ENCODE data around the gene FBXO31. TPM values are rescaled to one million over a fixed set of nuclear protein-coding genes. Genes with fewer than 3 reads are reported as not detected.
A peak's percentile ranks its signal among the peaks of the same experiment; 100 is the strongest.

The FBXO31 gene
- 10 to 100 TPM; 45.8 to 52.7 TPM for total RNA-seq
- polyA plus RNA-seq = 10 to 100 TPM; 15.4 to 36.4 (median 23.3) TPM
- 37.9 to 82.9 (median 65.1) reads per million in 6 experiments for total RNA-seq

GRCh38 chr16:87383505-87384161 lies at the start of gene FBXO31:
TSS of gene FBXO31 (minus strand) at chr16:87383776. CDS start at chr16:87383744, 32 bp downstream.
- peak; percentile 80 to 96 (median 92) for DNase-seq
- H3K27me3 Mint-ChIP-seq = peaks cover 0 to 3% (median 0%) of the 10 kb centered on the region in 5 donors
- H3K36me3 Mint-ChIP-seq = peaks cover 0 to 11% (median 7%) of the 10 kb centered on the region in 3 donors
- ATAC-seq = peak; percentile 66 to 69
- H3K9me3 Mint-ChIP-seq = peaks cover 0 to 4% (median 0%) of the 10 kb centered on the region in 9 donors
- H3K4me1 Mint-ChIP-seq = peaks cover 26 to 69% (median 57%) of the 10 kb centered on the region in 4 donors
- H3K4me3 Mint-ChIP-seq = peak within 1 kb of the TSS; percentile 81 to 96 (median 92)
- POLR2A ChIA-PET = interaction anchor here (0.6 to 4.3 kb wide), 14 partner anchors 10 to 567 kb away, joined by 3 to 50 read pairs (median 4); partner anchors contain the start of genes BANP, C16orf95, KLHDC4 and MAP1LC3B
- H3K27ac Mint-ChIP-seq = peak within 1 kb of the TSS; percentile 91 to 100 (median 96)

GRCh38 chr16:87432330-87432915 lies 48.8 kb upstream of the FBXO31 start:
- Mint-ChIP-seq H3K36me3 (peaks cover 0 to 57% (median 12%) of the 10 kb centered on the region in 3 donors), H3K27me3 (no peaks in the 10 kb centered on the region), H3K27ac (peak overlapping the region in 1 of 10 donors; percentile 43), H3K9me3 (no peaks in the 10 kb centered on the region), H3K4me3 (no peak overlapping the region), H3K4me1 (peaks cover 10 to 25% (median 22%) of the 10 kb centered on the region in 4 donors)
- POLR2A ChIA-PET = no interaction called here
- no peak for DNase-seq
- ATAC-seq = no peak

DNA sequence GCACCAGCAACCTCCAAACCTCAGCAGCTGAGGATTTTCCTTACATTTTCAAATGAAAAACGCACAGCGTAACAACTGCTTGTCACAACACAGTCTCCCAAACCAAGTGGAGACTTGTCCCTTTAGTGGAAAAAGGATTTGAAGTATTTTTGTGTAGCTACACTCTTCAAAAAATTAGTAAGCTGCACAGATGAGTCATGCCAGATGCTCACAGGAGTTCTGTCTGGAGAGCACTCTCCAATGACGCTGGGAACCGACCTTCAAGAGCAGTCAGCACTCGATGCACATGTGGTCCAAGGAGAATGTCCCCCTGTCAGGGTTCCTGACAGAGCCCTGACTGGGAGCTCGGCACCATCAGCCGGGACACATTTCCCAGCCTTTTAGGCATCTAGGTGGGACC lies 48.4 kb upstream of the FBXO31 start:
- H3K4me1 Mint-ChIP-seq = peaks cover 8 to 24% (median 21%) of the 10 kb centered on the region in 4 donors
- H3K27me3 Mint-ChIP-seq = no peaks in the 10 kb centered on the region
- no peak overlapping the region for H3K4me3 Mint-ChIP-seq
- H3K9me3 Mint-ChIP-seq = no peaks in the 10 kb centered on the region
- POLR2A ChIA-PET = interaction anchor here (0.7 kb wide), 1 partner anchor 12 kb away, joined by 6 read pairs; no protein-coding TSS in a partner anchor
- no peak overlapping the region for H3K27ac Mint-ChIP-seq
- peaks cover 0 to 62% (median 12%) of the 10 kb centered on the region in 3 donors for H3K36me3 Mint-ChIP-seq
- ATAC-seq (no peak), DNase-seq (no peak)

DNA sequence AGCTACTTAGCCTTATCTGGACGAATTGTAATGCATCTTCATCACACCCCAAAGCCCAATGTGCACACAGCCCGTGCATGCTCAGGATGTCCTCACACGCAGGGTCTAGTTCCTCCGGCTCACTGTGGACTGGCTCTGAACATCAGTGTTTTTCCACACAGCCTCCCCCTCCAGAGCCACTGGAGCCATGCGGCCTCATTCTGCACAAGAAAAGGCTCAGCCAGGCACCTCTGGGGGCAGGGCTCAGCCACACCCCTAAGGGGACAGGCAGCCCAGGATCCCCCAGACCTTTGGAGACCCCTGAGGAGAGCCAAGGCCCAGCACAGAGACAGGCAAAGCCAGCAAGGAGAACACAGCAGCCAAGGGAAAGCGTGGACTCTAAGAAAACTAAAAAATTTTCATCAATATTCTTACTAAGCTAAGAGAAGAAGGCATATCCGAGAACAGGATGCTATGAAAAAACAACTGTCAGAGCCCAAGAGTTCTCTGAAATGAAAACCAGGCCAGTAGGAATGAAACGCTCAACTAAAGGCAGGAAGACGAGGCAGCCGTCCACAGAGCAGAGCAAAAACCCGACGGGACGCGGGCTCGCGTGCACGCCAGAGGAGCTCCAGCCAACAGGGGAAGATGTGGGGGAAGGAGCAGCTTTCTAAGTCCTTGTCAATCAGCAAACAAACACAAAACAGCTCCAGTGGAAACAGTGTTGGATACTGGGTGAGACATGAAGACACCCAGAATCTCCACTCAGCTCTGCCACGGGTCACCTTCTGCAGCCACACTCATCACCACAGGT lies 43.0 kb upstream of the FBXO31 start:
- Mint-ChIP-seq H3K9me3 (no peaks in the 10 kb centered on the region), H3K36me3 (peaks cover 5 to 86% (median 24%) of the 10 kb centered on the region in 3 donors), H3K27me3 (no peaks in the 10 kb centered on the region), H3K27ac (peak overlapping the region in 4 of 10 donors; percentile 11 to 71 (median 62)), H3K4me1 (peaks cover 0 to 11% (median 9%) of the 10 kb centered on the region in 4 donors), H3K4me3 (no peak overlapping the region)
- no peak for DNase-seq
- no peak for ATAC-seq
- POLR2A ChIA-PET = no interaction called here

- POLR2A ChIA-PET = no interaction called here
- Mint-ChIP-seq H3K36me3 (peaks cover 5 to 82% (median 21%) of the 10 kb centered on the region in 3 donors), H3K4me1 (peaks cover 0 to 11% (median 9%) of the 10 kb centered on the region in 4 donors), H3K27me3 (no peaks in the 10 kb centered on the region), H3K9me3 (no peaks in the 10 kb centered on the region), H3K4me3 (no peak overlapping the region), H3K27ac (peak overlapping the region in 2 of 10 donors; percentile 6 to 65)
- ATAC-seq = no peak
- no peak for DNase-seq
Observed at GRCh38 chr16:87425941-87426340, 42.4 kb upstream of the FBXO31 start.

GRCh38 chr16:87424266-87424665 lies 40.7 kb upstream of the FBXO31 start:
- no peaks in the 10 kb centered on the region for H3K27me3 Mint-ChIP-seq
- H3K4me1 Mint-ChIP-seq = peaks cover 0 to 11% (median 9%) of the 10 kb centered on the region in 4 donors
- no peak for DNase-seq
- no peak overlapping the region for H3K27ac Mint-ChIP-seq
- POLR2A ChIA-PET = no interaction called here
- ATAC-seq = no peak
- no peaks in the 10 kb centered on the region for H3K9me3 Mint-ChIP-seq
- peaks cover 5 to 84% (median 16%) of the 10 kb centered on the region in 3 donors for H3K36me3 Mint-ChIP-seq
- no peak overlapping the region for H3K4me3 Mint-ChIP-seq

GRCh38 chr16:87423429-87423828 lies 39.9 kb upstream of the FBXO31 start:
- H3K36me3 Mint-ChIP-seq = peaks cover 5 to 80% (median 14%) of the 10 kb centered on the region in 3 donors
- H3K9me3 Mint-ChIP-seq = no peaks in the 10 kb centered on the region
- H3K27ac Mint-ChIP-seq = no peak overlapping the region
- H3K4me1 Mint-ChIP-seq = peaks cover 0 to 11% (median 9%) of the 10 kb centered on the region in 4 donors
- DNase-seq = no peak
- POLR2A ChIA-PET = no interaction called here
- ATAC-seq = no peak
- H3K4me3 Mint-ChIP-seq = no peak overlapping the region
- no peaks in the 10 kb centered on the region for H3K27me3 Mint-ChIP-seq

DNA sequence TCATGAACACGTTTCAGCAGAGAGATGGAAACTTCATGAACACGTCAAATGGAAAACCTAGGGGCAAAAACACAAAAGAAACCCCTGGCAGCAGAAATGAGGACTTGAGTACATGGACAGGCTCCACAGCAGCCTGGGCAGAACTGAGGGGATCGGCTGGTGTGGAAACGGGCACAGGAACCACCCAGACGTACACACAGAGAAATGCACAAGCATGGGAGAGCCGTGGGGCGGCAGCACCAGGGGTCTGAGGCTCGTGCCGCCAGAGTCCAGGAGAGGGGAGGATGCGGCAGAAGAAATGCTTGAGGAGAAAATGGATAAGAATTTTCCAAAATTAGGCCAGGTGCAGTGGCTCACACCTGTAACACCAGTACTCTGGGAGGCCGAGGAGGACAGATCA lies 38.5 kb upstream of the FBXO31 start:
- DNase-seq (no peak), ATAC-seq (no peak)
- Mint-ChIP-seq H3K4me3 (no peak overlapping the region), H3K9me3 (no peaks in the 10 kb centered on the region), H3K27me3 (no peaks in the 10 kb centered on the region), H3K27ac (peak overlapping the region in 2 of 10 donors; percentile 41 to 76), H3K4me1 (peaks cover 0 to 11% (median 9%) of the 10 kb centered on the region in 4 donors), H3K36me3 (peaks cover 5 to 80% (median 14%) of the 10 kb centered on the region in 3 donors)
- POLR2A ChIA-PET = no interaction called here

- H3K4me3 Mint-ChIP-seq = no peak overlapping the region
- ATAC-seq (no peak), DNase-seq (no peak)
- peak overlapping the region in 1 of 10 donors; percentile 41 for H3K27ac Mint-ChIP-seq
- H3K9me3 Mint-ChIP-seq = no peaks in the 10 kb centered on the region
- H3K36me3 Mint-ChIP-seq = peaks cover 5 to 80% (median 14%) of the 10 kb centered on the region in 3 donors
- H3K4me1 Mint-ChIP-seq = peaks cover 0 to 7% (median 5%) of the 10 kb centered on the region in 4 donors
- H3K27me3 Mint-ChIP-seq = no peaks in the 10 kb centered on the region
- POLR2A ChIA-PET = no interaction called here
Observed at GRCh38 chr16:87421003-87421912, 37.7 kb upstream of the FBXO31 start.

DNA sequence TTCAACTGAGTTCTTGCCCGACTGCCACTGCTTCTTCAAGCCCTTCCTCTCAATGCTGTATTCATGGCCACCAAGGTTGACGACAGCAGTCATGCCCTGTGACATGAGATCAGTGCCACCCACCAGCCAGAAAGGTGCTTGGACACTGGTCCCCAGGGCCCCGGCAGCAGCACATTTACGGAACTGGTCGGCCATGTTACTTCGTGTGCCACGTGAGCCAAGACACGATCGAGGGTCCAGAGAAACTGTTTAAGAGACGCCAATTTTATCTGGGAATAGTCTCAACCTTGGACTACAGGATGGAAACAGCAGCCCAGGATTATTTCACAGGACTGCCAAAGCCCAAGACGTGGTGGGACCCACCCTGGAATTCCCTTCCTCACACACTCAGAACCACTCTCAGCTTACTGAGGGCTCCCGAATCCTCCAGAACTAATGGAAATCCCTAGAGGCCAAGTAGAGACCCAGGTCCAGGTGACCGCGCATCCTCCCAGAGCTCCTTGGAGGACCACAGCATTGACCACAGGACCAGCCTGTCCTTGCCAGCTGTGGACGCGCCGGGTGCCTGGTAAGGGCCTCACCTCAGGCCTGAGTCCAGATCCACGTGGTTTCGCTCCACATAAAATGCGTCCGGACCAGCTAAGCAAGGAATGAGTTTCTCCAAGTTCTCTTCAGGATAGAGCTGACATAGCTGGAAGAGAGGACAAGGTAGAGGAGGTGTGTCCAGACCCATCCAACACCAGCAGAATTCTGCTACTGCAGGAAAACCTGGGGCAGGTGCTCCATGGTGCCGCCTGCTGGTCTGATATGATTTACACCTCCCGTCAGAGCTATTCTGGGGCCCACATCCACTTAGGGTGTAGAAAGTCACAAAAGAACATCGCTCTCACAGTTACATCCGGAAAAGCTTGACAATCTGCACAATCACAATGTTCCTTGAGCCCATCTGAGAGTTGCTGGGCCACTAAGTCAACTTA lies 36.7 kb upstream of the FBXO31 start:
- POLR2A ChIA-PET = no interaction called here
- ATAC-seq (no peak), DNase-seq (no peak)
- Mint-ChIP-seq H3K9me3 (no peaks in the 10 kb centered on the region), H3K27ac (peak overlapping the region in 1 of 10 donors; percentile 66), H3K36me3 (peaks cover 5 to 80% (median 14%) of the 10 kb centered on the region in 3 donors), H3K27me3 (no peaks in the 10 kb centered on the region), H3K4me3 (no peak overlapping the region), H3K4me1 (peaks cover 0 to 4% (median 1%) of the 10 kb centered on the region in 4 donors)

DNA sequence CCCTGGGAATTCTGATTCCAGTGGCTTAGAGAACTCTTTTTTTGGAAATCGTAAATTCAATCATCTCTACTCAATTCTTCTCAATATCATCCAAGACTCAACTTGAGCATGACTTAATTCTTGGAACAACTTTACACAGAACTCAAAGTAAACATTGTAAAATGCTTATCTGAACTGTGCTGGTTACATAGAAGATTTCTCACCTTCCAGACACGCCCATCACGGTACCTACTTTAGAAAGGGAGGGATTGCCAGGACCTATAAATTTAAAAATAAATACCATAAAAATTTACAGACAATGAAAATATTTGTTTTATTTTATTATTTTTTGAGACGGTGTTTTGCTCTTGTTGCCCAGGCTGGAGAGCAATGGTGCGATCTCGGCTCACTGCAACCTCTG lies 35.1 kb upstream of the FBXO31 start:
- no peak for DNase-seq
- Mint-ChIP-seq H3K27me3 (no peaks in the 10 kb centered on the region), H3K4me1 (peaks cover 0 to 2% (median 0%) of the 10 kb centered on the region in 4 donors), H3K36me3 (peaks cover 5 to 74% (median 10%) of the 10 kb centered on the region in 3 donors), H3K4me3 (no peak overlapping the region), H3K27ac (no peak overlapping the region), H3K9me3 (no peaks in the 10 kb centered on the region)
- no peak for ATAC-seq
- POLR2A ChIA-PET = no interaction called here
